Peyer's patch (tissue), 4 donors: Measurements from ENCODE around the gene ZBTB7C.

ENCODE experiments used
- CTCF ChIP-seq, 6 experiments: fragments of 450-650 bp in 4 of 6; fragments of 200-600 bp in 2 of 6; sonication (generic) in 1 of 6; IDR thresholded peaks; one replicate each; pipeline ENCODE4 v1.5.1; 2017 to 2019; ENCODE audit warnings: antibody characterized with exemption in 6 of 6, mild to moderate bottlenecking in 3 of 6, moderate library complexity in 1 of 6
- POLR2A ChIP-seq, 2 donors: fragments of 450-650 bp; IDR thresholded peaks; one replicate each; pipeline ENCODE4 v1.5.1; 2017; ENCODE audit warnings: antibody characterized with exemption in 2 of 2, mild to moderate bottlenecking in 2 of 2, moderate library complexity in 2 of 2

- TF ChIP-seq CTCF (IDR thresholded peaks at IDR 0.05) (no peak), POLR2A (IDR thresholded peaks at IDR 0.05) (no peak)
Measured at GRCh38 chr18:48203961-48204666, 205.1 kb downstream of the ZBTB7C start.
